A549 treated with DMSO at 1 μM for 4 hours (cell line): ENCODE results near the gene EMC8. TPM values are rescaled to one million over a fixed set of nuclear protein-coding genes. Genes with fewer than 3 reads are reported as not detected.

Experiments used
- total RNA-seq: library from RNA; stranded (reverse); fragments of 200-300 nt; extraction: Qiagen RNA extraction; gene quantifications from 5 replicates; pipeline ENCODE4 v1.2.3, GENCODE V29; 2022; ENCODE audit warnings: low read depth

The EMC8 gene
- 53.3 to 75.5 TPM (median 70.1 TPM) in 5 replicates for total RNA-seq

DNA sequence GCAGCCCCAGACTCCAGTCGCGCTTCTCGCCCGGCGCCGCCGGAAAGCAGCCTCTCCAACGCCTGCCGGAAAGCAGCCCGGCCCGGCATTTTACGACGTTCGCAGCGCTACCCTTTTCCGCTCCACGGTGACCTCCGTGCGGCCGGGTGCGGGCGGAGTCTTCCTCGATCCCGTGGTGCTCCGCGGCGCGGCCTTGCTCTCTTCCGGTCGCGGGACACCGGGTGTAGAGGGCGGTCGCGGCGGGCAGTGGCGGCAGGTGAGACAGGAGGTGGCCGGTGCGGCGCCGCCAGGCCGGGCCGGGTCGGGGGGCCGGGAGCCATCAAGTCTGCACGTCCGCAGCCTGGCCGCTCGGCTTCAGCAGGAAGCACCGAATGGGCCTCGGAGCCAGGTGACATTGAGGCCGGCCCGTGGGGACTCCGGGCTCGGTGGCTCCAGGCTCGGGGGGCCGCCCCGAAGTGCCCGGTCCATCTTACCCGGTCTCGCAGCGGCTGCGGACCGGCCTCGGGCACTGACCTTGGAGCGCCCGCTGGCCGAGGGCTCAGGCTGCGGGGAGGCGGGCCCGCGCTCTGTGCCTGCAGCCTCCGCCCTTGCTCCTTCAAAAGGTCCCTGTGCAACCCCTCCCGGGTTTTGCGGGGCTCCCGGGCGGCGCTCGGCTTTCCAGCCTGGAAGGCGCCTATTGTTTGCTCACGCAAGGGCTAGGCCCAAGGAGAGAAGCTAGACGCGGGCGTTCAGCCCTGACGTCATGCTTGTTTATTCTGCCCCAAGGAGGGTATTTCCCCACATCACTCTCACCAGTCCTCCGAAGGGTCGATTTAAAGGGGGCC is at the start of gene EMC8, which contains the start of gene COX4I1:
TSS of gene EMC8 (minus strand) at position 48 of the 824 bp plus-strand sequence. CDS start 249 bp downstream, outside the sequence.
TSS of gene COX4I1 (plus strand) at position 199 of the 824 bp plus-strand sequence. CDS start 1,511 bp downstream, outside the sequence.

DNA sequence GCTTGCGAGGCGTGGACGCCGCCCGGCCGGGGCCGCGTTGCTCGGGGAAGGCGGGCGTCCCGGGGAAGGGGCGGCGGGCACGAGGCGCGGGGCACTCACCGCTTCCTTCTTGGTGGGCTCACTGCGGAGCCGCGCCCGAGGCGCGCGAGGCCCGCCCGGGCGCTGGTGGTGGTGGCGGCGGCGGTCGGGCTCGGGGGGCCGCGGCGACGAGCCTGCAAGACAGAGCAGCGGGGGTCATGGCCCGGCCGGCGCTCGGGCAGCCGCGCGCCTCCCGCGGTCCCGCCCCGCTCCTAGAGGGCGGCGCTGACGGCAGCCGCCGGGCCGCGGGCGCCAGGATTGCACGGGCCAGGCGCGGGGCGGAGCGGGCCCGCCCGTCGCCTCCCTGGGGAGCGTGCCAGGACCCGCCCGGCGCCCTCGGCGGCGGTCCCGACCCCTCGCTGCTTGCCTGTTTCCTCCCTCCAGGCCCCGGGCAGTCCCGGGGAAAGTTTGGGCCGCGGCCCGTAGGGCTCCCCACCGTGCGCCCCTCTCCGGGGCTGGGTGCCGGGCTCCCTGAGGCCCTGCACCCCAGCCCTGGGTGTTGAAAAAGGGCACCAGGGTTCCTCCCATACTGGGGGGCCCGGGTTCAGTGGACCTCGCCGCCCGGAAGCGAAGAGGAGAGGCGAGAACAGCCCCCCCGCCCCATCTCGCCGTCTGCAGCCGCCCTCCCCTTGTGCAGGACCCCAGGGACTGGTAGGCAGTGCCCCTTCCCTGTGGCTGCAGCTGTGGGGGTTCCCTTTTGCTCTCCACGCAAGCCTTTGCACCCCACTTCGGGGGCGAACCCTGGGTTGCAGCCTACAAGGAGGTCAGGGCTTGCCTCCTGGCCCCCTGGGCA is 48.3 kb downstream of the EMC8 start, which contains the start of gene C16orf74:
TSS of gene C16orf74 (minus strand) at position 270 of the 871 bp plus-strand sequence. CDS start 15,879 bp downstream, outside the sequence.

Other genes starting within 250 kb of the EMC8 start
- gene GSE1, start 186.2 kb downstream of the EMC8 start, total RNA-seq, result 21.1 to 23.7 TPM (median 22.6 TPM) in 5 replicates
- gene GINS2, start 110.6 kb downstream of the EMC8 start, total RNA-seq, result 29.3 to 31.9 TPM (median 31.3 TPM) in 5 replicates
- gene C16orf74, start 48.4 kb downstream of the EMC8 start, total RNA-seq, result 12.2 to 16.5 TPM (median 15.1 TPM) in 5 replicates
- gene COX4I1, start 151 bp upstream of the EMC8 start, total RNA-seq, result 761 to 794 TPM (median 776 TPM) in 5 replicates
- gene IRF8, start 99.6 kb upstream of the EMC8 start, total RNA-seq, result 0.27 to 1.1 TPM (median 0.29 TPM) in 5 replicates